Body of pancreas (tissue), 4 donors: ENCODE results near the gene DDX49. TPM values are rescaled to one million over a fixed set of nuclear protein-coding genes. Genes with fewer than 3 reads are reported as not detected.

Experiments used
- ATAC-seq: fragments of 150-250 bp; one replicate; pipeline ENCODE4 v1.9.1; 2016
- DNase-seq, 4 donors: peaks; one replicate each; pipeline ENCODE4 v3.0.0-alpha.2; 2019
- H3K27ac ChIP-seq, 4 donors: fragments of 200-600 bp; sonication (generic); 1 replicate in 3 of 4; 2 replicates in 1 of 4; pipeline versions ENCODE4 v1.5.1 to v1.6.1; 2016 to 2019; ENCODE audit warnings: mild to moderate bottlenecking in 1 of 4, mixed read lengths in 1 of 4, moderate library complexity in 1 of 4
- H3K27me3 ChIP-seq, 2 donors: fragments of 200-600 bp; sonication (generic); one replicate each; pipeline ENCODE4 v1.6.0; 2016; ENCODE audit warnings: mild to moderate bottlenecking in 1 of 2
- H3K36me3 ChIP-seq, 2 donors: fragments of 200-600 bp; sonication (generic); replicated peaks in 1 of 2; 2 replicates each; pipeline ENCODE4 v1.5.1; 2016; ENCODE audit warnings: low read depth in 2 of 2; ENCODE audit not compliant: insufficient read depth in 1 of 2
- H3K4me1 ChIP-seq: fragments of 200-600 bp; sonication (generic); one replicate; pipeline ENCODE4 v1.6.0; 2016
- H3K4me3 ChIP-seq, 2 donors: fragments of 200-600 bp; sonication (generic); 1 replicate in 1 of 2; 2 replicates in 1 of 2; pipeline ENCODE4 v1.5.1; 2016 to 2019
- H3K9me3 ChIP-seq, 3 donors: fragments of 200-600 bp; sonication (generic); 1 replicate in 2 of 3; 2 replicates in 1 of 3; pipeline ENCODE4 v1.5.1; 2016
- CTCF ChIP-seq, 7 experiments: fragments of 450-650 bp in 4 of 7; fragments of 200-600 bp in 3 of 7; sonication (generic) in 3 of 7; IDR thresholded peaks; one replicate each; pipeline ENCODE4 v1.5.1; 2016 to 2019; ENCODE audit warnings: antibody characterized with exemption in 7 of 7
- POLR2A ChIP-seq, 3 donors: fragments of 450-650 bp; IDR thresholded peaks; one replicate each; pipeline ENCODE4 v1.6.1; 2016; ENCODE audit warnings: antibody characterized with exemption in 3 of 3, mild to moderate bottlenecking in 2 of 3
- WGBS, 2 donors: methylation state at CpG; one replicate each; pipeline ENCODE4 v1.1.5; 2017; 5-methylcytosine and 5-hydroxymethylcytosine counted together
- intact Hi-C: fragments of 100-400 bp; cut with DNase I; formaldehyde crosslinking; loops from one replicate; pipeline ENCODE4 v1.15.1; 2023
- total RNA-seq, 2 donors: library from RNA; depleted of rRNA; stranded (reverse); fragments of >200 nt; gene quantifications; one replicate each; pipeline ENCODE4 v1.1.0, GENCODE V29; 2016

The DDX49 gene
- total RNA-seq, 2 donors from 2014 or later = 39.4 to 44.2 TPM

- ATAC-seq (no peak), DNase-seq (no peak)
- Histone ChIP-seq H3K4me1 (peaks cover 5% of the 10 kb centered on the region), H3K9me3 (no peaks in the 10 kb centered on the region), H3K36me3 (no peaks in the 10 kb centered on the region), H3K27me3 (no peaks in the 10 kb centered on the region), H3K4me3 (no peak overlapping the region), H3K27ac (no peak overlapping the region)
- TF ChIP-seq CTCF (IDR thresholded peaks at IDR 0.05) (no peak), POLR2A (IDR thresholded peaks at IDR 0.05) (no peak)
- WGBS, 2 donors = 79 to 85% methylated on average over 10 of the region's 10 CpGs
- intact Hi-C loops = no loop called here
Measured at GRCh38 chr19:18975869-18976268, 56.4 kb downstream of the DDX49 start.

Other genes with a start within 250 kb of the DDX49 start
- 1 to 10 TPM; 4.9 to 6.5 TPM for gene CRTC1, start 236.0 kb upstream of the DDX49 start, total RNA-seq
- 1 to 10 TPM in 1 of 2 donors, under 1 TPM in 1; 0.33 to 6.0 TPM for gene COMP, start 128.4 kb upstream of the DDX49 start, total RNA-seq
- 10 to 100 TPM; 38.9 to 59.0 TPM for gene UPF1, start 87.8 kb upstream of the DDX49 start, total RNA-seq
- under 1 TPM; 0.26 to 0.66 TPM for gene CERS1, start 23.6 kb upstream of the DDX49 start, total RNA-seq
- 100 to 1,000 TPM; 111 to 166 TPM for gene COPE, start 328 bp upstream of the DDX49 start, total RNA-seq
- 10 to 100 TPM; 27.5 to 29.0 TPM for gene HOMER3, start 21.5 kb downstream of the DDX49 start, total RNA-seq
- 100 to 1,000 TPM in 1 of 2 donors, 10 to 100 TPM in 1; 22.1 to 115 TPM for gene SUGP2, start 113.8 kb downstream of the DDX49 start, total RNA-seq
- gene ARMC6, start 113.9 kb downstream of the DDX49 start, total RNA-seq = 10 to 100 TPM; 15.6 to 27.7 TPM
- 10 to 100 TPM; 10.1 to 24.7 TPM for gene SLC25A42, start 144.3 kb downstream of the DDX49 start, total RNA-seq
- 10 to 100 TPM; 13.7 to 22.1 TPM for gene TMEM161A, start 218.8 kb downstream of the DDX49 start, total RNA-seq